HG03354 (cell line): ENCODE measurements around the gene ABCC11.

Experiments
- ATAC-seq: cut with Tn5 transposase; IDR thresholded peaks from one replicate; pipeline ENCODE4 v1.9.1; 2021; ENCODE audit warnings: mild to moderate bottlenecking; ENCODE audit not compliant: unreplicated experiment, poor library complexity, severe bottlenecking

Gene ABCC11

DNA sequence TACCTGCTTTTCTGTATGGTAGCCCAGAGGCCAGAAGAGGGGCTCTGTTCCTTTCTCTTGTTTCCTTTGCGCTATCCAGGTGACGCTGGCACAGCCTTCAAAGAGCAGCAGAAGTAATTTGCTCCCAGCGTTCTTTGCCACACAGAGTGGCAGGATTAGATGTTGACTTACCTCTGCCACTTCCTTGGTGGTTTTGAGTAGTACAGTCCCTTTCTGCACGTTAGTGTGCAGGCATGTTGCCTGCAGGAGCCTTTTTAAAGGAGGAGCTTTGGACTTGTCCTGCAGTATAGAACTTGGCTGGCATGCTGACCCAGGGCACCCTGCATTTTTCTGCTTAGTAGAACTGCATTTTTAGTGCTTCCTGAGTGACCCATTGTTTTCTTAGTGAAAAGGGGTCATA is at the start of gene ABCC11:
TSS of gene ABCC11 (minus strand) at position 229 of the 400 bp plus-strand sequence. CDS start 15,618 bp downstream, outside the sequence.
- no peak for ATAC-seq

DNA sequence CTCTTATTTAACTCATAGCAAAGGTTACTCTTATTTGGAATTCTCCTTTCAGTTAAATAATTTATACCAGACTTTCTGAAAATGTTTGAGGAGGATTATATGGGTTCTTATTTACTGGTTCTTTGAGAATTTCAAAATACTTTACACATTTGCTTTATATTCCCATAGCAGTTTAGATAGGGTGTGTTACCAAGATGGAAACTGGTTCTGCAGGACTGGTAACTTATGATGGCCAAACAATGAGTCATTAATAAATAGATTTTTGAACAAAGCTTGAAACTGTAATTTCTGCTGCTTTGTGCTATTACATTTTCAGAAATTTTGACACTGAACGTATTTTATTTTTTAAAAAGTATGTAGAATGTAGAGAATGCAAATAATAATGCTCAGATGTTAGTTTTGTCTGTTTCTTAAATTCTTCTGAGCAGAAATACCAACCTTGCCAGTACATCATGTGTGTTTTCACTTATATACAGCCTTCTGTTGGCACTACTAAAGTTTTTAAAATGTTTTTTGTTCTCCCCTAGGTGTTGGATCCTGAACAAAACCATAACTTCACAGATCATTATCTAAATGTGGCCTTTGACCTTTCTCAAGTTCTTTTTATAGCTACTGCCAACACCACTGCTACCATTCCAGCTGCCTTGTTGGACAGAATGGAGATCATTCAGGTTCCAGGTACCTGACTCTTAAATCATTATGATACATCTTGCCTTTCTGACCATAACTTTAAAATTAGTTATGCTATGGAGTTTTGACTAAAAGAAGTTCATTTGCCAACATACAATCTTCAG is 48.3 kb upstream of the ABCC11 start:
- ATAC-seq = no peak

GRCh38 chr16:48294724-48295123 is 47.4 kb upstream of the ABCC11 start:
- no peak for ATAC-seq

GRCh38 chr16:48292452-48292851 is 45.1 kb upstream of the ABCC11 start:
- ATAC-seq = no peak

DNA sequence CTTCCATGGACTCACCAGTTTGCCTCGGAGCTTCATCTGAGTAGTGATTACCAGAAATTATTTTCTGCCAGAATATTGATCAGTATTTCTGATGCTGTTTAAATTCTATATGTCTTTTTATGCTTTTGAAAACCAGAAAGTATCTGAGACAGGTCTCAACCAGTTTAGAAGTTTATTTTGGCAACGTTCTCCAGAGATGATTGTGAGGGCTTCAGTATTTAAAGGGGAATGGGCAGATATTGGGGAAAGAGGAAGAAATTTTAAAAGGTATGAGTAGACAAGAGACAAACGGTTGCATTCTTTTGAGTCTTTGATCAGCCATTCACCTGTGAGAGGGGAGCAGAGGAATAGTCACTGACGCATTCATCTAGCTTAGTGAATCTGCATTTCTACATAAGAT is 44.4 kb upstream of the ABCC11 start:
- ATAC-seq = no peak

GRCh38 chr16:48291303-48291702 is 44.0 kb upstream of the ABCC11 start:
- no peak for ATAC-seq

- no peak for ATAC-seq
These were observed 39.9 kb upstream of the ABCC11 start for GRCh38 chr16:48287239-48287638.

- no peak for ATAC-seq
These were observed 37.6 kb upstream of the ABCC11 start for GRCh38 chr16:48284772-48285409.

- no peak for ATAC-seq
These were observed 35.4 kb upstream of the ABCC11 start for GRCh38 chr16:48282636-48283263.

GRCh38 chr16:48280546-48280945 is 33.2 kb upstream of the ABCC11 start:
- no peak for ATAC-seq

- no peak for ATAC-seq
These were observed 31.9 kb upstream of the ABCC11 start for GRCh38 chr16:48279199-48279598.

DNA sequence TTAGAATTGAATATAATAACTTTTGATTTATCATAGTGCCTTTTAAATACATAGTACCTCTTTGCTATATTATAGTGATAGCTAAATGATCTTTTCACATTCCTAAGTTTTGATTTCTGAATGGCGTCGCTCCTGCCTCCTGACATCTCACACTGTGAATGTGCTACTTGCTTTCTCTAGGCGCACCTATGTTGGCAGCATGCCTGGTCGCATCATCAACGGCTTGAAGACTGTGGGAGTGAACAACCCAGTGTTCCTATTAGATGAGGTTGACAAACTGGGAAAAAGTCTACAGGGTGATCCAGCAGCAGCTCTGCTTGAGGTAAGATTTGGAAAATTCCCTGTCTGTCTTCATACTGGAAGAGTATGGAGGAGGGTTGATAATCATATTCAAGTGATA is 29.8 kb upstream of the ABCC11 start:
- ATAC-seq = no peak

DNA sequence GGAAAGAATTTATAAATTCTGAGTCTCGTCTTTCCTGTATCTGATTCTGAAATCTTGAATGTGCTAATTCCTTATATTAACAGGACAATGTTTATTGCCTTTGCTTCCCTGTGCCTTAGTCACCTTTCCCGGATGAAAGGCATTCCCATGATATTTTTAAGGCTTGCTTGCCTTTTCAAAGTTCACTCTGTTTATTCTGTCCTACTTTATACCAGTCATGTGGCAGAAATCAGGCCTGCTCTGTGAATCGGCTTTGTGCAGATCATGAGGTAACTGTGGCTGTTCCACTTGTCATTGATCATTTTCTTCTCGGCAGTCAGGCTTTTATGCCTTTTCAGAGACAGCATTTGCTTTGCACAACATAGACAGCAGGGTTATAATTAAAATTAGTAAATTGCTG is 28.8 kb upstream of the ABCC11 start:
- ATAC-seq = no peak

DNA sequence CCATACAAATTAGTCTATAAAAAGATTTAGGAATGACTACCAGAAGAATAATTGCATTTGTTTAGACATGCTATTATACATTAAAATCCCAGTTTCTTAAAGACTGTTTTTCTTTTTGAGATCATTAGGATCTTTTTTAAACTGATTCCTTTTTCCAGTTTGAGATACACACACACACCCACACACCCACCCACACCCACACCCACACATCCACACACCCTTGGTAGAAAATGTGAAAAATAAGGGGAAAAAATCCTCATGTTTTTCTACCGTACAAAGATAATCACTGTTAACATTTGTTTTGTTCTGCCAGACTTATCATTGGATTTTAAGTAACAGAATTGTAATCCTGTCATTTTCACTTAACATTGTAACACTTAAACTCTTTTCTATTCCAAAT is 27.1 kb upstream of the ABCC11 start:
- ATAC-seq = no peak

DNA sequence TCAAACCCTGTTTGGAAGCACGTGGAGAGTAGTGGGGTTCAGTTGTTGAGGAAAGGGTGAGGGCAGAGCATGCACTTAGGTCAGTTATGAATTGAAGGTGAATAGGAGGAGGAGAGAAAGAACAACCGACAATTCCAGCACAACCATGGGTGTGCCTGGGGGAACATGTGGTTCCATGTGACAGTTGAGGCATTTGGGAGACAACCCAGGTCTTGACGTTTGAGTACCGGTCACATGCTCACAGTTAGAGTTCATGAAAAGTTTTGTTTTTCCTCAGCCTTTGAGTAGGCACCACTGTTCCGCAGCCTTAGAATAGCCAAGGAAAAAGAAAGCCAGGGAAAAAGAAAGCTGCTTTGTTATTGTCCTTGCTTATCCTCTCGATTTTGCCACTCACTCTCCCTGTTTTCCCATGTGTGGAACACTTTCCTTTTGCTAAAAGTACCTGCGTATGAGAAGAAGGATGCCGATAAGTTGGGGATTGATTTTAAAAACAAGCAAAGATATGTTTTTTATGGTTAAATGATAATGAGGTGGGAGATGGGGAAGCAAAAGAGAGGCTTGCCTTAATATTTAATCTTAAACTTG is 25.6 kb upstream of the ABCC11 start:
- no peak for ATAC-seq

DNA sequence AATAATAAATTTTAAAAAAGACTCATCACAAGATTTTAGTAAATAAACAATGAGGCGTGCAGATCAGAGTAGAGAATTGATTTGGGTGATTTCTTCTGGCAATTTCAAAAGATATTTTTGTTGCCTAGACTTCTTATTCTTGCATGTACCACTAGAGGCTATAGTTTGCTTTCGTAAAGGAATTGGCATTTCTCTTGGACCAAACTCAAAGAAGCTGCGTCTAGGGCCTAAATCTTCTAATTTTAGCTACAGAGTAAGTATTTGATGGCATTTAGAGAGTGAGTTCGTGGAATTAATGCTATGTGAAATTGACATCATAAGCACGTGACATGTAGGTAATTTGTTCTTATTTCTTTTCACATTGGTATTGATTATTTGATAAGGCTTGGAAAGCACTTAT is 24.4 kb upstream of the ABCC11 start:
- no peak for ATAC-seq

GRCh38 chr16:48269011-48269410 is 21.7 kb upstream of the ABCC11 start:
- no peak for ATAC-seq

- no peak for ATAC-seq
These were observed 15.3 kb upstream of the ABCC11 start for GRCh38 chr16:48262631-48263030.

- no peak for ATAC-seq
These were observed 14.2 kb upstream of the ABCC11 start for GRCh38 chr16:48261569-48261968.

- no peak for ATAC-seq
These were observed 9.3 kb upstream of the ABCC11 start for GRCh38 chr16:48256579-48257177.
